Naive thymus-derived CD4-positive, alpha-beta T cell (primary cell): Measurements from ENCODE around the gene C2CD4A. TPM values are rescaled to one million over a fixed set of nuclear protein-coding genes. Genes with fewer than 3 reads are reported as not detected.

ENCODE experiments used
- ATAC-seq: fragments of 150-1000 bp; cut with Tn5 transposase; 2 replicates; pipeline ENCODE4 v1.10.0; 2021; ENCODE audit warnings: mild to moderate bottlenecking, moderate library complexity
- CTCF ChIA-PET: fragments of 350-600 bp; sonication (Branson Sonifier 250); formaldehyde crosslinking; loops from one replicate; lab custom pipeline; 2021; ENCODE audit warnings: antibody characterized with exemption; lab: Charles Lee
- POLR2A ChIA-PET: fragments of 350-600 bp; sonication (Branson Sonifier 250); formaldehyde crosslinking; loops from one replicate; lab custom pipeline; 2021; ENCODE audit warnings: antibody characterized with exemption, inconsistent platforms; lab: Charles Lee
- DNase-seq, 9 donors: peaks; one replicate each; pipeline versions ENCODE4 v3.0.0 to v3.0.0-alpha.2; 2020 to 2022; ENCODE audit warnings: mixed read lengths in 1 of 9
- H3K27ac ChIP-seq: one replicate; pipeline ENCODE4 v1.7.0; 2013; ENCODE audit warnings: mild to moderate bottlenecking, low read depth, low read length, moderate library complexity
- H3K27me3 ChIP-seq, 2 donors: one replicate each; pipeline ENCODE4 v1.7.0; 2013; ENCODE audit warnings: low read length in 2 of 2, mild to moderate bottlenecking in 2 of 2, moderate library complexity in 2 of 2; ENCODE audit not compliant: control insufficient read depth in 2 of 2, insufficient read depth in 2 of 2
- H3K36me3 ChIP-seq, 3 experiments: 1 replicate in 2 of 3; 2 replicates in 1 of 3; pipeline ENCODE4 v1.7.0; 2013; ENCODE audit warnings: low read length in 3 of 3, mild to moderate bottlenecking in 3 of 3, moderate library complexity in 1 of 3; ENCODE audit not compliant: insufficient read depth in 3 of 3, control insufficient read depth in 2 of 3
- H3K4me1 ChIP-seq, 2 donors: one replicate each; pipeline ENCODE4 v1.7.0; 2013; ENCODE audit warnings: low read length in 2 of 2, mild to moderate bottlenecking in 2 of 2, moderate library complexity in 1 of 2; ENCODE audit not compliant: control insufficient read depth in 2 of 2, insufficient read depth in 2 of 2
- H3K4me3 ChIP-seq: 2 replicates; pipeline ENCODE4 v1.7.0; 2013; ENCODE audit warnings: mild to moderate bottlenecking, low read length
- H3K9me3 ChIP-seq, 3 experiments: 1 replicate in 2 of 3; 2 replicates in 1 of 3; pipeline ENCODE4 v1.7.0; 2013; ENCODE audit warnings: low read length in 3 of 3; ENCODE audit not compliant: control insufficient read depth in 2 of 3
- H3K27ac Mint-ChIP-seq, 9 donors: one replicate each; pipeline ENCODE4 v1.8.0; 2020 to 2022; ENCODE audit warnings: mixed read lengths in 9 of 9, mild to moderate bottlenecking in 8 of 9, moderate library complexity in 5 of 9, inconsistent platforms in 2 of 9
- H3K27me3 Mint-ChIP-seq, 5 donors: one replicate each; pipeline ENCODE4 v1.8.0; 2021 to 2022; ENCODE audit warnings: mixed read lengths in 5 of 5, mild to moderate bottlenecking in 1 of 5
- H3K36me3 Mint-ChIP-seq, 5 donors: one replicate each; pipeline ENCODE4 v1.8.0; 2020 to 2022; ENCODE audit warnings: mixed read lengths in 5 of 5, mild to moderate bottlenecking in 3 of 5, inconsistent platforms in 1 of 5
- H3K4me1 Mint-ChIP-seq, 7 donors: one replicate each; pipeline ENCODE4 v1.8.0; 2020 to 2022; ENCODE audit warnings: mixed read lengths in 7 of 7, mild to moderate bottlenecking in 3 of 7, inconsistent platforms in 1 of 7
- H3K4me3 Mint-ChIP-seq, 10 donors: one replicate each; pipeline ENCODE4 v1.8.0; 2020 to 2022; ENCODE audit warnings: mild to moderate bottlenecking in 10 of 10, mixed read lengths in 10 of 10, moderate library complexity in 6 of 10, inconsistent platforms in 2 of 10
- H3K9me3 Mint-ChIP-seq, 11 donors: one replicate each; pipeline ENCODE4 v1.8.0; 2020 to 2022; ENCODE audit warnings: mixed read lengths in 11 of 11, mild to moderate bottlenecking in 4 of 11, inconsistent platforms in 1 of 11, moderate library complexity in 1 of 11
- intact Hi-C, 2 donors: fragments of 100-400 bp; cut with micrococcal nuclease; formaldehyde crosslinking; loops; one replicate each; pipeline ENCODE4 v1.15.1; 2023
- polyA plus RNA-seq, 2 donors: library from polyadenylated mRNA; unstranded; fragments of 300-500 nt; fragmentation: Illumina TruSeq; gene quantifications; one replicate each; pipeline ENCODE4 v1.2.3, GENCODE V29; 2021
- total RNA-seq, 6 experiments: library from RNA in 5 of 6; stranded (reverse) in 5 of 6; gene quantifications; 1 replicate in 5 of 6; 2 replicates in 1 of 6; pipeline ENCODE4 v1.2.3 and lab custom pipeline; 2021 to 2026

C2CD4A gene
- not detected for total RNA-seq
- polyA plus RNA-seq = not detected
- not detected for total RNA-seq (lab: John Stamatoyannopoulos, UW)

DNA sequence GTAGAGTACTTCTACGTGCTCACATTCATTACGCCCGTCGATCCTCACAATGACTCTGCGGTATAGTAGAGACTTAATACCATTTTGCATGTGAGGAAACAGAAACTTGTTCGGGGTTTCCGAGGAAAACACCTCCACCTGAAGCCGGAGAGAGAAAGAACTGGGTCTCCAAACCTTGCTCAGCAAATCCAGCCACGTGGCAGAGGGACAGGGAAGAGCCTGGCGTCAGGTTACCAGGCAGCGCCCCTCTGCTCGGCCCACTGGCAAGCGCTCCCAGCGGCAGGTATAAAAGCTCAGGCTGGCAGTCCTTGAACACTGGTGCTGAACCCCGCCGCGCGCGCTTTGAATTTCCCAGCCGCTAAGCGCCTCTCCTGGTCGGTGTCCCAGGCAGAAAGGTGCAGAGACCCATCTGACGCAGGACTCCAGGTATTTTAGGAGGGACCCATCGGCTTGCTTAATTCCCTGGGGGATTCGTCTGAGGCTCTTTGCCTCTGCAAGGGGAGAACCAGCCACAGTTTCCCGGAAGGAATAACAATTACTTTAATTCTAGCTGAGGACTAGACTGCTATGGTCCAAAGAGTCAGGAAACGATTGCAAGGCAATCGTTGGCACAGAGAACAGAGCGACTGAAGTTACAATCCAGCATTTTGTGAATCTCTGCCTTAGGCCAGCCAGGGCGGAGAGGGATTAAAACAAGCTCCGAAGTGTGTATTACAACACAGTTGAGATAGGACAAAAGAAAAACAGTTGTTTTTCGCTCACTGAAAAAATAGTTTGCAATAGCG lies at the start of gene C2CD4A:
Gene C2CD4A, plus strand, starts transcription at position 315 of the 785 bp plus-strand sequence. CDS start 637 bp downstream, outside the sequence.
- DNase-seq (peak; percentile 33 to 61 (median 52)), ATAC-seq (peak; percentile 76)
- Histone ChIP-seq H3K9me3 (no peaks in the 10 kb centered on the region), H3K36me3 (no peaks in the 10 kb centered on the region), H3K27ac (no peak within 1 kb of the TSS), H3K27me3 (peaks cover 5 to 13% of the 10 kb centered on the region in 2 donors), H3K4me1 (peaks cover 13 to 17% of the 10 kb centered on the region in 2 donors), H3K4me3 (peak within 1 kb of the TSS; percentile 56)
- Mint-ChIP-seq H3K4me1 (peaks cover 10 to 31% (median 23%) of the 10 kb centered on the region in 7 donors), H3K27me3 (peaks cover 25 to 70% (median 28%) of the 10 kb centered on the region in 5 donors), H3K4me3 (peak within 1 kb of the TSS; percentile 81 to 97 (median 92)), H3K9me3 (no peaks in the 10 kb centered on the region), H3K36me3 (peaks cover 0 to 3% (median 2%) of the 10 kb centered on the region in 5 donors), H3K27ac (peak within 1 kb of the TSS in 2 of 9 donors; percentile 5 to 20)
- intact Hi-C loops = loop anchor here (5.0 to 10.0 kb wide), 2 partner anchors 35 to 92 kb away; no protein-coding TSS in a partner anchor
- ChIA-PET POLR2A (interaction anchor here (0.8 kb wide), 1 partner anchor 190 kb away, joined by 3 read pairs; no protein-coding TSS in a partner anchor), CTCF (interaction anchor here (0.6 to 1.4 kb wide), 3 partner anchors 14 to 195 kb away, joined by 4 to 5 read pairs (median 5); no protein-coding TSS in a partner anchor)

DNA sequence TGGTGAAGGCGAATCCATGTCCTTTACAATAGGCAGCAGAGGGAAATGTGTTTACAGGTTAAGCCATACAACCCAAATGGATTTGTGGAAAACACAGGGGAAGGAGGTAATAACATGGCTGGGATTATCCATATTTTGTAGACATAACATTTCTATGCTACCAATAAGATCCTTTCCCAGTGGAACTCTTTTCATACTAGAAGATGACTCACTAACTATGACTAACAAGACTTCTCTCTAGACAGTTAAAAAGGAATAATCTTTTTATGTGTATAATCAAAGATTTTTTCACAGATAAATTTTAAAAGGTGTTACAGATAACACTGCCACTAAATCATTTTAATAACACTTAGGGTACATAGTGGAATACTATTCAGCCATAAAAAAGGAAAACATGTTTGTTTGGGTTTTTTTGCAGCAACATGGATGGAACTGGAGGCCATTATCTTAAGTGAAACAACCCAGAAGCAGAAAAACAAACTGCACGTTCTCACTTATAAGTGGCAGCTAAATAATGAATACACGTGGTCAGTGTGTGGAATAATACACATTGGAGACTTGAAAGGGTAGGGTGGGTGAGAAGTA lies 46.1 kb upstream of the C2CD4A start:
- H3K36me3 Mint-ChIP-seq = peaks cover 11 to 63% (median 62%) of the 10 kb centered on the region in 5 donors
- no peaks in the 10 kb centered on the region for H3K27me3 ChIP-seq
- DNase-seq (no peak), ATAC-seq (no peak)
- no peaks in the 10 kb centered on the region for H3K4me1 ChIP-seq
- POLR2A ChIA-PET = no interaction called here
- CTCF ChIA-PET = no interaction called here
- H3K27me3 Mint-ChIP-seq = no peaks in the 10 kb centered on the region
- H3K9me3 ChIP-seq = no peaks in the 10 kb centered on the region
- H3K36me3 ChIP-seq = peaks cover 8 to 23% (median 12%) of the 10 kb centered on the region in 3 experiments
- H3K4me1 Mint-ChIP-seq = peaks cover 0 to 4% (median 0%) of the 10 kb centered on the region in 7 donors
- H3K27ac ChIP-seq = no peak overlapping the region
- no peak overlapping the region for H3K4me3 ChIP-seq
- H3K27ac Mint-ChIP-seq = no peak overlapping the region
- intact Hi-C loops = loop anchor here in 1 of 2 donors (5.0 kb wide), 1 partner anchor 42 kb away; the partner anchor contains the start of gene VPS13C
- peaks cover 0 to 20% (median 3%) of the 10 kb centered on the region in 11 donors for H3K9me3 Mint-ChIP-seq
- H3K4me3 Mint-ChIP-seq = no peak overlapping the region

DNA sequence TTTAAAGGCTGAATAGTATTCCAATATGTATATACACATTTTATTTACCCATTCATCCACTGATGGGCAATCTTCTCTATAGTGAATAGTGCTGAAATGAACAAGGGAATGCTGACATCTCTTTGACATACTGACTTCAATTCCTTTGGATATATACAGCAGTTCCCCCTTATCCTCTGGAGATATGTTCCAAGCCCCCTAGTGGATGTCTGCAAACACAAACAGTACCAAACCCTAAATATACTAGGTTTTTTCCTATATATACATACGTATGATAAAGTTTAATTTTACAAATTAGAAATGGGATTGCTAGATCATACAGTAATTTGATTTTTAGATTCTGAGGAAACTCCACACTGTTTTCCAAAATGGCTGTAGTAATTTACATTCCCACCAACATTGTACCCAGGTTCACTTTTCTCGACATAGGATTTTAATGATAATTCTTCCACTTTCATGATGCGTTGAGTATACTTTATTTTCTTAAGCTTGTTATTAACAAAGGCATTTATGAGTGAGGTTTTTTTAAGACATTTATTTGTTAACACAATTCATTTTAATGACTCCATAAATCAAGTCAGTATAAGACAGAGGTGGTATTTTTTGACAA lies 44.7 kb upstream of the C2CD4A start:
- no peak overlapping the region for H3K27ac ChIP-seq
- H3K27me3 ChIP-seq = no peaks in the 10 kb centered on the region
- ATAC-seq = no peak
- Mint-ChIP-seq H3K36me3 (peaks cover 17 to 65% (median 60%) of the 10 kb centered on the region in 5 donors), H3K27ac (no peak overlapping the region), H3K27me3 (no peaks in the 10 kb centered on the region), H3K4me3 (no peak overlapping the region), H3K4me1 (peaks cover 0 to 7% (median 0%) of the 10 kb centered on the region in 7 donors), H3K9me3 (peaks cover 0 to 14% (median 0%) of the 10 kb centered on the region in 11 donors)
- CTCF ChIA-PET = interaction anchor here (0.5 to 1.6 kb wide), 2 partner anchors 7 to 38 kb away, joined by 3 to 5 read pairs; partner anchors contain the start of gene VPS13C
- POLR2A ChIA-PET = no interaction called here
- DNase-seq = no peak
- H3K9me3 ChIP-seq = no peaks in the 10 kb centered on the region
- no peak overlapping the region for H3K4me3 ChIP-seq
- peaks cover 8 to 23% (median 12%) of the 10 kb centered on the region in 3 experiments for H3K36me3 ChIP-seq
- intact Hi-C loops = loop anchor here in 1 of 2 donors (5.0 kb wide), 1 partner anchor 40 kb away; the partner anchor contains the start of gene VPS13C
- no peaks in the 10 kb centered on the region for H3K4me1 ChIP-seq

- Mint-ChIP-seq H3K4me3 (no peak overlapping the region), H3K27ac (peak overlapping the region in 1 of 9 donors; percentile 22), H3K9me3 (no peaks in the 10 kb centered on the region), H3K27me3 (no peaks in the 10 kb centered on the region), H3K36me3 (peaks cover 14 to 60% (median 52%) of the 10 kb centered on the region in 5 donors), H3K4me1 (peaks cover 3 to 20% (median 7%) of the 10 kb centered on the region in 7 donors)
- H3K36me3 ChIP-seq = peaks cover 0 to 25% (median 5%) of the 10 kb centered on the region in 3 experiments
- ATAC-seq (peak; percentile 36), DNase-seq (no peak)
- intact Hi-C loops = no loop called here
- no peaks in the 10 kb centered on the region for H3K27me3 ChIP-seq
- no peaks in the 10 kb centered on the region for H3K4me1 ChIP-seq
- no peak overlapping the region for H3K27ac ChIP-seq
- no peaks in the 10 kb centered on the region for H3K9me3 ChIP-seq
- ChIA-PET CTCF (interaction anchor here (0.7 kb wide), 1 partner anchor 87 kb away, joined by 3 read pairs; no protein-coding TSS in a partner anchor), POLR2A (no interaction called here)
- no peak overlapping the region for H3K4me3 ChIP-seq
These were observed 40.1 kb upstream of the C2CD4A start for GRCh38 chr15:62026487-62027262.

DNA sequence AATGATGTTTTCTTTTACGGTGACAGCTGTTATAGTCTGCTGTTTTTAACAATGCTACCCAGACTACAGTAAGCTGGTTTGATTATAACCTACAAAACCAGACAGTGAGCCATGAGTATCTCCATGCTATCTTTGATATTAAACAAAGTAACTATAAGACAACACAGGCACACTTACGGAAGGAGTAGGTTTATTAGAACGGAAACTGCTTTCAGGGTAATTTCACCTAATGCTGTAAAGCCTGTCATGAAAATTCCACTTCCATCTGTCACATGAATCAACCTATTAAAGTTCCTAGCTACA lies 39.6 kb upstream of the C2CD4A start:
- no peak overlapping the region for H3K4me3 ChIP-seq
- Mint-ChIP-seq H3K4me1 (peaks cover 3 to 20% (median 7%) of the 10 kb centered on the region in 7 donors), H3K9me3 (no peaks in the 10 kb centered on the region), H3K27ac (no peak overlapping the region), H3K4me3 (no peak overlapping the region), H3K36me3 (peaks cover 14 to 54% (median 47%) of the 10 kb centered on the region in 5 donors), H3K27me3 (no peaks in the 10 kb centered on the region)
- no peaks in the 10 kb centered on the region for H3K9me3 ChIP-seq
- ChIA-PET POLR2A (no interaction called here), CTCF (interaction anchor here (0.6 to 1.2 kb wide), 3 partner anchors 33 to 1923 kb away, joined by 3 read pairs; partner anchors contain the start of gene VPS13C)
- H3K27me3 ChIP-seq = no peaks in the 10 kb centered on the region
- no peaks in the 10 kb centered on the region for H3K4me1 ChIP-seq
- ATAC-seq = no peak
- no peak for DNase-seq
- peaks cover 0 to 20% (median under 1%) of the 10 kb centered on the region in 3 experiments for H3K36me3 ChIP-seq
- no peak overlapping the region for H3K27ac ChIP-seq
- intact Hi-C loops = no loop called here
